ENCODE data around the gene SETD6. TPM values are rescaled to one million over a fixed set of nuclear protein-coding genes. Genes with fewer than 3 reads are reported as not detected.

SETD6 gene
- total RNA-seq, 1 donor from 2014 or later = 25.0 TPM

DNA sequence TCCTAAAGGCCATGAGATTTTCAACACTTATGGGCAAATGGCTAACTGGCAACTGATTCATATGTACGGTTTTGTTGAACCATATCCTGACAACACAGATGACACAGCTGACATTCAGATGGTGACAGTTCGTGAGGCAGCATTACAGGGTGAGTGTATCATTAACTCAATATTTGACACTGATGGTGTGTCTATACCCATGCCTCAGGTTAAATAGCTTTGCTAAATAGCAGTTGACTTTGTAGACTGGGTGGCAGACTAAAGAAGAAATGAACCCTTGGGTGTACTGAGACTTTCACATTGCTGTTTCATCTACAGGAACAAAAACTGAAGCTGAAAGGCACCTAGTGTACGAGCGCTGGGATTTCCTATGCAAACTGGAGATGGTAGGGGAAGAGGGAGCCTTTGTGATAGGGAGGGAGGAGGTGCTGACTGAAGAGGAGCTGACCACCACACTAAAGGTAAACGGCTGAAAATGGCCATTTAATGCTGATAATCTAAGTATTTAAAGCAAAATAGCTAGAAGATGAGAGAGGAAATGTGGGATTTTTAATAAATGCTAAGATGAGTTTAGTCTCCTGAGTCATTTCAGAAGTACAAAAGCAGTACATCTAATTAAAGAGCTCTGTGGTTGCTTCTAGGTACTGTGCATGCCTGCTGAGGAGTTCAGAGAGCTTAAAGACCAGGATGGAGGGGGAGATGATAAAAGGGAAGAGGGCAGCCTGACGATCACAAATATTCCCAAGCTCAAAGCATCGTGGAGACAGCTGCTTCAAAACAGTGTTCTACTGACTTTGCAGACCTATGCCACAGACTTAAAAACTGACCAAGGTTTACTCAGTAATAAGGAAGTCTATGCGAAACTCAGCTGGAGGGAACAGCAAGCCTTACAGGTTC, 3.0 kb downstream of the SETD6 start:
- peaks cover 6% of the 10 kb centered on the region for H3K27me3 Mint-ChIP-seq (ENCODE audit: insufficient read depth, low read depth)
- Histone ChIP-seq H2AFZ (replicated peaks) (no peak overlapping the region), H3K27me3 (no peaks in the 10 kb centered on the region), H4K20me1 (ENCODE audit: low read depth) (peaks cover 45% of the 10 kb centered on the region), H3K9me3 (ENCODE audit: low read depth) (no peaks in the 10 kb centered on the region), H3K36me3 (peaks cover 28% of the 10 kb centered on the region), H3K4me3 (no peak overlapping the region), H3K27ac (no peak overlapping the region), H3K9ac (no peak overlapping the region), H3K79me2 (ENCODE audit: low read depth) (peaks cover 25% of the 10 kb centered on the region), H3K4me1 (peaks cover 15% of the 10 kb centered on the region), H3K4me2 (no peak overlapping the region), H3F3A (ENCODE audit: low read depth) (peaks cover 76% of the 10 kb centered on the region)
- H3K36me3 Mint-ChIP-seq = peaks cover 26% of the 10 kb centered on the region
- DNase-seq (ENCODE audit: low spot score) = no peak
- no peak overlapping the region for H3K4me3 Mint-ChIP-seq
- TF ChIP-seq EZH2phosphoT487 (IDR thresholded peaks at IDR 0.05) = no peak
- TF ChIP-seq EZH2 (IDR thresholded peaks at IDR 0.05) = no peak
- TF ChIP-seq, protein P1, sequence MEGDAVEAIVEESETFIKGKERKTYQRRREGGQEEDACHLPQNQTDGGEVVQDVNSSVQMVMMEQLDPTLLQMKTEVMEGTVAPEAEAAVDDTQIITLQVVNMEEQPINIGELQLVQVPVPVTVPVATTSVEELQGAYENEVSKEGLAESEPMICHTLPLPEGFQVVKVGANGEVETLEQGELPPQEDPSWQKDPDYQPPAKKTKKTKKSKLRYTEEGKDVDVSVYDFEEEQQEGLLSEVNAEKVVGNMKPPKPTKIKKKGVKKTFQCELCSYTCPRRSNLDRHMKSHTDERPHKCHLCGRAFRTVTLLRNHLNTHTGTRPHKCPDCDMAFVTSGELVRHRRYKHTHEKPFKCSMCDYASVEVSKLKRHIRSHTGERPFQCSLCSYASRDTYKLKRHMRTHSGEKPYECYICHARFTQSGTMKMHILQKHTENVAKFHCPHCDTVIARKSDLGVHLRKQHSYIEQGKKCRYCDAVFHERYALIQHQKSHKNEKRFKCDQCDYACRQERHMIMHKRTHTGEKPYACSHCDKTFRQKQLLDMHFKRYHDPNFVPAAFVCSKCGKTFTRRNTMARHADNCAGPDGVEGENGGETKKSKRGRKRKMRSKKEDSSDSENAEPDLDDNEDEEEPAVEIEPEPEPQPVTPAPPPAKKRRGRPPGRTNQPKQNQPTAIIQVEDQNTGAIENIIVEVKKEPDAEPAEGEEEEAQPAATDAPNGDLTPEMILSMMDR (IDR thresholded peaks at IDR 0.05) = no peak
- peaks cover 15% of the 10 kb centered on the region for H3K4me1 Mint-ChIP-seq
- no peak overlapping the region for H3K27ac Mint-ChIP-seq
- no peaks in the 10 kb centered on the region for H3K9me3 Mint-ChIP-seq

- DNase-seq (ENCODE audit: low spot score) = no peak
- H3K4me1 Mint-ChIP-seq = peaks cover 15% of the 10 kb centered on the region
- Histone ChIP-seq H3K27me3 (no peaks in the 10 kb centered on the region), H3K9ac (no peak overlapping the region), H3K4me3 (no peak overlapping the region), H3K36me3 (peaks cover 34% of the 10 kb centered on the region), H3K4me2 (no peak overlapping the region), H3K27ac (no peak overlapping the region), H3F3A (ENCODE audit: low read depth) (peaks cover 81% of the 10 kb centered on the region), H3K4me1 (peaks cover 15% of the 10 kb centered on the region), H4K20me1 (ENCODE audit: low read depth) (peaks cover 45% of the 10 kb centered on the region), H3K9me3 (ENCODE audit: low read depth) (no peaks in the 10 kb centered on the region), H3K79me2 (ENCODE audit: low read depth) (peaks cover 25% of the 10 kb centered on the region), H2AFZ (replicated peaks) (no peak overlapping the region)
- no peak overlapping the region for H3K4me3 Mint-ChIP-seq
- peaks cover 27% of the 10 kb centered on the region for H3K36me3 Mint-ChIP-seq
- H3K9me3 Mint-ChIP-seq = no peaks in the 10 kb centered on the region
- peaks cover 6% of the 10 kb centered on the region for H3K27me3 Mint-ChIP-seq (ENCODE audit: insufficient read depth, low read depth)
- H3K27ac Mint-ChIP-seq = no peak overlapping the region
- TF ChIP-seq, protein P1 (IDR thresholded peaks at IDR 0.05) = no peak
Observed at GRCh38 chr16:58518980-58519368, 3.7 kb downstream of the SETD6 start.

DNA sequence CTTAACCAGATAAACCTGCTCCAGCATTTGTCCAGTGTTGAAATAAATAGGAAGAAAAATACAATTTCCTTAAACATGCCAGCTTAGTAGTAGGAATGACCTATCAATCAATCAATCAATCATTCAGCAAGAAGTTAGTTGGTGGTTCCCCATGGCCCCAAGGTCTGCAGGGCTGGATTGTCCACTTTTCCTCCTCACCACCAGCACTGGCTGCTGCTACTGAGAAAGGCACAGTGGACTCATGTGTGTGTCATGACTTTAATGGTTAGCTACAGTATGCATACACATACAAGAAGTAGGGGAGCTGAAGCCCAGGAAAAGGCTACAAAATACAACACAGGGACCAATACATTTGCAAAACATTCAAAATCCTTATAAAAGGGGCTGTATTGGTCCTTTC, 4.4 kb downstream of the SETD6 start:
- H3K4me2 ChIP-seq = no peak overlapping the region
- no peak overlapping the region for H3K27ac ChIP-seq
- H3K36me3 ChIP-seq = peaks cover 36% of the 10 kb centered on the region
- peaks cover 31% of the 10 kb centered on the region for H3K36me3 Mint-ChIP-seq
- H4K20me1 ChIP-seq (ENCODE audit: low read depth) = peaks cover 45% of the 10 kb centered on the region
- H3K9me3 ChIP-seq (ENCODE audit: low read depth) = no peaks in the 10 kb centered on the region
- H3K27me3 ChIP-seq = no peaks in the 10 kb centered on the region
- peaks cover 85% of the 10 kb centered on the region for H3F3A ChIP-seq (ENCODE audit: low read depth)
- no peaks in the 10 kb centered on the region for H3K9me3 Mint-ChIP-seq
- no peak overlapping the region for H3K4me3 Mint-ChIP-seq
- H2AFZ ChIP-seq (replicated peaks) = no peak overlapping the region
- no peak overlapping the region for H3K4me3 ChIP-seq
- H3K9ac ChIP-seq = no peak overlapping the region
- peaks cover 14% of the 10 kb centered on the region for H3K4me1 Mint-ChIP-seq
- H3K4me1 ChIP-seq = peaks cover 10% of the 10 kb centered on the region
- no peak for DNase-seq (ENCODE audit: low spot score)
- H3K27ac Mint-ChIP-seq = no peak overlapping the region
- H3K27me3 Mint-ChIP-seq (ENCODE audit: insufficient read depth, low read depth) = peaks cover 6% of the 10 kb centered on the region
- peaks cover 18% of the 10 kb centered on the region for H3K79me2 ChIP-seq (ENCODE audit: low read depth)
- no peak for TF ChIP-seq EZH2 (IDR thresholded peaks at IDR 0.05)
- TF ChIP-seq, protein P1 (IDR thresholded peaks at IDR 0.05) = no peak
- no peak for TF ChIP-seq EZH2phosphoT487 (IDR thresholded peaks at IDR 0.05)
